ENCODE results near the gene NLRP3. TPM values are rescaled to one million over a fixed set of nuclear protein-coding genes. Genes with fewer than 3 reads are reported as not detected.
"Not testable (repeated sequence)": the region's sequence is repeated elsewhere in the genome, so short reads cannot be mapped to it uniquely, and the experiment has no call there.

The NLRP3 gene
- under 1 TPM in 6 of 8 experiments, not detected in 2; 0.20 to 0.81 (median 0.41) TPM for total RNA-seq

GRCh38 chr1:247415423-247416361 lies at the start of gene NLRP3:
Gene NLRP3 (plus strand): TSS chr1:247416173. CDS start chr1:247418801, 2,628 bp downstream.
- Histone ChIP-seq H3K4me1 (replicated peaks in 1 of 2) (no peaks in the 10 kb centered on the region), H3K27ac (no peak within 1 kb of the TSS), H3K4me3 (no peak within 1 kb of the TSS)
- in situ Hi-C loops (cut with MboI; ENCODE audit: low pct_unique_long_range_greater_than_20kb in 2 of 9, low sequenced_read_pairs in 9 of 9, unreplicated experiment in 9 of 9): no loop called here
- no peak for ATAC-seq (replicated peaks in 6 of 8)
- WGBS, 10 experiments: 24 to 86% (median 80%) methylated on average over 1 to 15 of the region's 19 CpGs

GRCh38 chr1:247366345-247366744 lies 49.6 kb upstream of the NLRP3 start:
- ATAC-seq (replicated peaks in 6 of 8); H3K27ac ChIP-seq; in situ Hi-C loops (cut with MboI; ENCODE audit: low pct_unique_long_range_greater_than_20kb in 2 of 9, low sequenced_read_pairs in 9 of 9, unreplicated experiment in 9 of 9); H3K4me3 ChIP-seq: not testable (repeated sequence)
- WGBS, 10 experiments: 86 to 100% (median 100%) methylated on average over 1 of the region's 1 CpG; no CpG with 5 or more reads in 7 of the 10 experiments
- H3K4me1 ChIP-seq (replicated peaks in 1 of 2): peaks cover 35 to 42% of the 10 kb centered on the region in 2 donors

GRCh38 chr1:247366926-247367645 lies 48.9 kb upstream of the NLRP3 start:
- no peak for ATAC-seq (replicated peaks in 6 of 8)
- in situ Hi-C loops (cut with MboI; ENCODE audit: low pct_unique_long_range_greater_than_20kb in 2 of 9, low sequenced_read_pairs in 9 of 9, unreplicated experiment in 9 of 9): no loop called here
- H3K4me3 ChIP-seq: no peak overlapping the region
- no peak overlapping the region for H3K27ac ChIP-seq
- H3K4me1 ChIP-seq (replicated peaks in 1 of 2): peaks cover 32 to 42% of the 10 kb centered on the region in 2 donors
- 38 to 100% (median 89%) methylated on average over 1 to 4 of the region's 4 CpGs; no CpG with 5 or more reads in 1 of the 10 experiments for WGBS, 10 experiments

GRCh38 chr1:247367786-247368422 lies 48.1 kb upstream of the NLRP3 start:
- WGBS, 10 experiments: 10 to 79% (median 57%) methylated on average over 2 to 6 of the region's 6 CpGs; no CpG with 5 or more reads in 1 of the 10 experiments
- in situ Hi-C loops (cut with MboI; ENCODE audit: low pct_unique_long_range_greater_than_20kb in 2 of 9, low sequenced_read_pairs in 9 of 9, unreplicated experiment in 9 of 9): no loop called here
- H3K27ac ChIP-seq: peak overlapping the region in 1 of 2 donors; percentile 62

GRCh38 chr1:247368490-247369145 lies 47.4 kb upstream of the NLRP3 start:
- in situ Hi-C loops (cut with MboI; ENCODE audit: low pct_unique_long_range_greater_than_20kb in 2 of 9, low sequenced_read_pairs in 9 of 9, unreplicated experiment in 9 of 9): no loop called here
- Histone ChIP-seq H3K4me1 (replicated peaks in 1 of 2) (peaks cover 32 to 42% of the 10 kb centered on the region in 2 donors), H3K4me3 (no peak overlapping the region), H3K27ac (peak overlapping the region; percentile 46 to 62)
- 7 to 70% (median 40%) methylated on average over 2 to 7 of the region's 7 CpGs for WGBS, 10 experiments
- ATAC-seq (replicated peaks in 6 of 8): peak in 6 of 8 experiments; percentile 23 to 62 (median 54)

More at GRCh38 chr1:247367786-247368422, 48.1 kb upstream of the NLRP3 start:
- Histone ChIP-seq H3K4me3 (no peak overlapping the region), H3K4me1 (replicated peaks in 1 of 2) (peaks cover 32 to 42% of the 10 kb centered on the region in 2 donors)
- ATAC-seq (replicated peaks in 6 of 8): peak; percentile 43 to 88 (median 67)

GRCh38 chr1:247370786-247371732 lies 44.9 kb upstream of the NLRP3 start:
- no peak overlapping the region for H3K4me3 ChIP-seq
- peaks cover 44 to 57% of the 10 kb centered on the region in 2 donors for H3K4me1 ChIP-seq (replicated peaks in 1 of 2)
- in situ Hi-C loops (cut with MboI; ENCODE audit: low pct_unique_long_range_greater_than_20kb in 2 of 9, low sequenced_read_pairs in 9 of 9, unreplicated experiment in 9 of 9): no loop called here
- peak in 5 of 8 experiments; percentile 35 to 54 (median 42) for ATAC-seq (replicated peaks in 6 of 8)
- WGBS, 10 experiments: 45 to 88% (median 63%) methylated on average over 3 to 14 of the region's 16 CpGs
- H3K27ac ChIP-seq: no peak overlapping the region

- Histone ChIP-seq H3K4me1 (replicated peaks in 1 of 2) (peaks cover 48 to 62% of the 10 kb centered on the region in 2 donors), H3K4me3 (no peak overlapping the region), H3K27ac (no peak overlapping the region)
- in situ Hi-C loops (cut with MboI; ENCODE audit: low pct_unique_long_range_greater_than_20kb in 2 of 9, low sequenced_read_pairs in 9 of 9, unreplicated experiment in 9 of 9): no loop called here
- no peak for ATAC-seq (replicated peaks in 6 of 8)
- WGBS, 10 experiments: 26 to 100% (median 84%) methylated on average over 1 to 16 of the region's 16 CpGs; no CpG with 5 or more reads in 1 of the 10 experiments
These were observed 44.1 kb upstream of the NLRP3 start for GRCh38 chr1:247371801-247372259.

GRCh38 chr1:247373721-247374141 lies 42.2 kb upstream of the NLRP3 start:
- Histone ChIP-seq H3K4me3 (no peak overlapping the region), H3K27ac (no peak overlapping the region), H3K4me1 (replicated peaks in 1 of 2) (peaks cover 55 to 67% of the 10 kb centered on the region in 2 donors)
- WGBS, 10 experiments: 11 to 87% (median 72%) methylated on average over 1 to 7 of the region's 26 CpGs; no CpG with 5 or more reads in 4 of the 10 experiments
- ATAC-seq (replicated peaks in 6 of 8): peak in 2 of 8 experiments; percentile 50 to 75
- in situ Hi-C loops (cut with MboI; ENCODE audit: low pct_unique_long_range_greater_than_20kb in 2 of 9, low sequenced_read_pairs in 9 of 9, unreplicated experiment in 9 of 9): no loop called here

- not testable (repeated sequence) for H3K4me3 ChIP-seq, H3K27ac ChIP-seq
- ATAC-seq (replicated peaks in 6 of 8): peak in 3 of 8 experiments; percentile 7 to 42 (median 24)
- WGBS, 10 experiments: 44 to 100% (median 74%) methylated on average over 1 to 8 of the region's 8 CpGs
- H3K4me1 ChIP-seq (replicated peaks in 1 of 2): peaks cover 48 to 59% of the 10 kb centered on the region in 2 donors
- in situ Hi-C loops (cut with MboI; ENCODE audit: low pct_unique_long_range_greater_than_20kb in 2 of 9, low sequenced_read_pairs in 9 of 9, unreplicated experiment in 9 of 9): loop anchor here in 2 of 9 experiments (25.0 kb wide), 1 partner anchor 113 kb away; no protein-coding TSS in a partner anchor
These were observed 41.2 kb upstream of the NLRP3 start for GRCh38 chr1:247374651-247375334.

- peak in 4 of 8 experiments; percentile 20 to 49 (median 44) for ATAC-seq (replicated peaks in 6 of 8)
- no peak overlapping the region for H3K4me3 ChIP-seq
- peak overlapping the region in 1 of 2 donors; percentile 54 for H3K27ac ChIP-seq
- in situ Hi-C loops (cut with MboI; ENCODE audit: low pct_unique_long_range_greater_than_20kb in 2 of 9, low sequenced_read_pairs in 9 of 9, unreplicated experiment in 9 of 9): loop anchor here in 2 of 9 experiments (25.0 kb wide), 1 partner anchor 112 kb away; no protein-coding TSS in a partner anchor
- 38 to 90% (median 69%) methylated on average over 1 to 14 of the region's 14 CpGs; no CpG with 5 or more reads in 2 of the 10 experiments for WGBS, 10 experiments
- peaks cover 41 to 49% of the 10 kb centered on the region in 2 donors for H3K4me1 ChIP-seq (replicated peaks in 1 of 2)
These were observed 40.2 kb upstream of the NLRP3 start for GRCh38 chr1:247375747-247376146.
